Right renal pelvis (tissue), 4 donors: ENCODE measurements around the gene PAM. TPM values are rescaled to one million over a fixed set of nuclear protein-coding genes. Genes with fewer than 3 reads are reported as not detected.
"Not testable (repeated sequence)": the region's sequence is repeated elsewhere in the genome, so short reads cannot be mapped to it uniquely, and the experiment has no call there.

Experiments used
- DNase-seq, 4 donors: peaks; one replicate each; pipeline ENCODE4 v3.0.0-alpha.2; 2013; ENCODE audit warnings: low read depth in 4 of 4, low spot score in 3 of 4, missing footprints in 1 of 4
- polyA plus RNA-seq, 4 donors: library from polyadenylated mRNA; unstranded; fragments of 120-200 nt; gene quantifications; one replicate each; pipeline ENCODE4 v1.2.1, GENCODE V29; 2013; ENCODE audit not compliant: insufficient read length in 4 of 4

Gene PAM
- polyA plus RNA-seq, 4 donors, result 221 to 266 (median 244) TPM

DNA sequence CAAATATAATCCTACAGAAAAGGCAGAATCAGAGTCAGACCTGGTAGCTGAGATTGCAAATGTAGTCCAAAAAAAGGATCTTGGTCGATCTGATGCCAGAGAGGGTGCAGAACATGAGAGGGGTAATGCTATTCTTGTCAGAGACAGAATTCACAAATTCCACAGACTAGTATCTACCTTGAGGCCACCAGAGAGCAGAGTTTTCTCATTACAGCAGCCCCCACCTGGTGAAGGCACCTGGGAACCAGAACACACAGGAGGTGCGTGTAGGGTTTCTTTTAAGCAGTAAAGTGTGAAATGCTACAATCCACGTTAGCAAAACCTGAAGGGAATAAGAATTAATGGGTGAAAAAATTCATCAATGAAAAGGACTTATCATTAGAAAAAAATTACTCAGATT, 219.1 kb downstream of the PAM start:
- no peak for DNase-seq

DNA sequence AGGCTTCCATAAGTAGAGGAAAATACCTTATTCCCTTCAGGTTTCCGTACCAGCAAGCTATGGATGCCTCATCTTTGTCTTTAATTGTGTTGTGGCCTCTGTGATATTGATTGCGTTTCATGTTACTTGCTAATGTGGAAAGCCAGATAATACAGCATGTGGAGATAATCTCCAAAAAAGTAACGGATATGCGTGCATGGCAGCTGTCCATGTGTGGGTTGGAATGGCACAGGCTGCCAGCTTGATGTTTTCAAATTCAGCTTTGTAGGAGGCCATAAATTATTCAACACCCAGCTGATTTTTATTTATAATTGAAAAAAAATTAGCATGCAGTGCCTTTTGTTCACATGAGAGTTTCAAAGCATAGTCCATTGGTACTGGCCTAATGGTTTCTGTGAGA, 219.9 kb downstream of the PAM start:
- no peak for DNase-seq

DNA sequence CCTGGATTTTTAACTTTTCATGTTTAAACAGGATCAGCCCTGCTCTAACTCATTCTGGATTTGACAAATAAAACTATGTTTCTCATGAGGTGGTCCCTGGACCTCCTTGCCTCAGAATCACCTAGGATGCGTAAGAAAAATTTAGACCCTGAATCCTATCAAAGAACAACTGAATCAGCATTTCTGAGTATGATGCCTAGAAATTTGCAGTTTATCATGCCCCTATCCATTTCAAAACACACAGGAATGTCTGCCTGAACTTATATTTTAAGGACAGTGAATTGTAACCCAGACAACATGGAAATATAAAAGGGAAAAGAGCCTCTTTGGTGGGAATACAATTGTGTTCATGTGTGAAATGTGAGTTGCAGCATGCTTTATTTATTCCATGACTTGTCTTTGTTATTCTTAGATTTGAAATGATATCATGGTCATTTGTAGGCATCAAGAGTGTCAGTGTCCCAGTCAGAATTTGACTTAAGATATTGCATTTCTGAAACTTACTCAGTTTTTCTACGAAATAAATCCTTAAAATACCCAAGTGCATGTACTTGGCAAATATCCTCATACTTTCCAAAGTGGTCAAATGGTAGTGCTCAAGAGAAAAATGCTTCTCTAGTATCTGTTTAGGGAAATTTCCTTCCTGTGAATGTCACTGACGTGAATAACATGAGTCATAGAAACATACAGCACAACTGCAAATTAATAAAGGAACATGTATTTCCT, 220.5 kb downstream of the PAM start:
- DNase-seq, result no peak

DNA sequence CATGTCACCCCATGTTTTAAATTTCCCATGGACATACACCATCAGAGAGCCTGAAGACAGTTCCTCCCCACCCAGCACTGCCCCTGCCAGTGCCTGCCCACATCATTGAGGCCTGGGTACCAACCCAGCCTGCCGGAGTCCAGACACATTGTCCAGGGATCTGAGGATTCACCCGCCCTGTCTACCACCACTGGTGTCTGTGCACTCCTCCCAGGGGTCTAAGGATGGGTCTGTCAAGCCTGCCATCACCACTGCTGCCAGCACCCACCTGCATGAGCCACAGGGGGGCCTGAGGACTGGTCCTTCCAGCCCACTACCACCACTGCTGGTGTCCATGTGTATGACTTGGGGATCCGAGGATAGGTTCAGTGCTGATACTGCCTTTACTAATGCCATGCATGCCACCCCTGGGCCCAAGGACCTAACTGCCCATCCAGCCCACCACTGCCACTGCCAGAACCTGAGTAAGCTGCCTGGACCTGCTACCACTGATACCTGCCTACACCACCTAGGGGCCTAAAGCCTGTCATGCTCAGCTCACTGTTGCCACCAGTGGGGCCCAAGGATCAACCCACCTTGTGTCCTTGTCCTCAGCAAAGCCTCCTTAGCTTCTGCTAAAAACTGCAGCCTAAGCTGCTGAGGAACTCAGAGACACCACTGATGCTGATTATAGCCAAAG, 227.0 kb downstream of the PAM start:
- DNase-seq, result no peak

DNA sequence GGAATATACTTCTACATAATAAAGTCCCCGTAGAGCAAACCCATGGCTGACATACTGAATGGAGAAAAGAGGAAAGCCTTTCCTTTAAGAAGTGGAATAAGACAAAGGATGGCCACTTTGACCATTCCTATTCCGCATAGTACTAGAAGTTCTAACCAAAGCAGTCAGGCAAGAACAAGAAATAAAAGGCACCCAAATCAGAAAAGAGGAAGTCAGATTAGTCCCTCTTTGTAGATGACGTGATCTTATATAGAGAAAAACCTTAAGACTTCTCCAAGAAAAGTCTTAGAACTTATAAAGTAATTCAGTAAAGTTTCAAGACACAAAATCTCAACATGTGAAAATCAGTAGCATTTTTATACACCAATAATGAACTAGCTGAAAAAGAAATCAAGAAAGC, 231.0 kb downstream of the PAM start:
- DNase-seq, result no peak

DNA sequence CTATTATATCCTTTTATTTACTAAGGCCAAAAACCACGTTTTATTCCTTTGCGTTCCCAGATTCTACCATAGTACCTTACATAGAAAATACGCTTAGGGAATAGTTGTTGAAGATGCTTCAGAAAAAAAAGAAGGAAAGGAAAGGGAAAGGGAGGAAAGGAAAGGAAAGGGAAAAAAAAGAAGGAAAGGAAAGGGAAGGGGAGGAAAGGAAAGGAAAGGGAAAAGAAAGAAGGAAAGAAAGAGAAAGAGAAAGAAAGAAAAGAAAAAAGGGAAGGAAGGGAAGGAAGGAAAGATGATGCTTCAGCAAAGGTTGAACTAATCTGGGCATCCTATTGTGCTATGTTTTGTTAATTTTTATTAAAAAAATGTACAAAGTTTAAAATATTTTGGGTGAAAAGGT, 233.4 kb downstream of the PAM start:
- no peak for DNase-seq

DNA sequence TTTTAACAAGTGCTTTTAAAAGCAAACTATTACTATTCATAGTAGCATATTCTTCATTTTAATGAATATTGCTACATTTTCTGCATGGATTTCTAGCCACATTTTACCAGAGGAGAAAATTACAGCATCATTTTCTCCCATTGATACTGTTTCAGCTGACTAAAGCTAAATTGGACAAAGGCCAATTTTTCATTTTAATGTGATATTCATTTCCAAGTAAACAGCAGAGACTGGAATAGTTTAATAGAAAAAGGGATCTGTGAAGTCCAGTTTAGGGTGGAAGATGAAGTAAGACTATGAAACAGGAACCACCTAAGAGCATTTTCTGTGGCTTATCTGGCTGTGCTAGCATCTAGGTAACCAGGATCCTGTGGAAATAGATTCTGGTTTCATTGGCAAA, 236.7 kb downstream of the PAM start:
- no peak for DNase-seq

DNA sequence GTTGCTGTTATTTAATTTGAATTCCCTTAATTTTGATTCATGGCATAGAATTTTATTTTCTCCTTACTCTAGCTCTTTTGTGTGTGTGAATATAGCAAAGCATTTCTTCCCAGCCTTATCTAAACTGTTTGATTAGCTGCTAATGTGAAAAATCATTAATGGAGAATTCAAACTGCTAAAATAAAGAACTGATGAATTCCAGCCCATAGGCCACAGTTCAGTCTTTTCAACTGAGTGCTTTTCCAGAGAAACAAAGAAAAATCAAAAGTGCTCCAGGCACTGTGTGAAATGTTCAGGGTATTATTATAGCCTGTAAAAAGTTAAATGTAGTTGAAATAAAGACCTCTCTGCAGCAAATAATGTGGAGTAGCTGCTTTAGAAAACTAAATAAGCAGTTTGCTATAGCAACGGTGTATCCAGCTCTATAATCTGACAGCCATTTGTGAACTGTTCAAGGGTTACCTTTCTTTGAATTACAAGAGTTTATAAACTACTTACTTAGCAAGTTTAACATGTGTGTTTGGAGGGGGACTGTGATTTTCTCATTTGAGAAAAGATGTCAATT, 241.0 kb downstream of the PAM start:
- DNase-seq, result no peak

DNA sequence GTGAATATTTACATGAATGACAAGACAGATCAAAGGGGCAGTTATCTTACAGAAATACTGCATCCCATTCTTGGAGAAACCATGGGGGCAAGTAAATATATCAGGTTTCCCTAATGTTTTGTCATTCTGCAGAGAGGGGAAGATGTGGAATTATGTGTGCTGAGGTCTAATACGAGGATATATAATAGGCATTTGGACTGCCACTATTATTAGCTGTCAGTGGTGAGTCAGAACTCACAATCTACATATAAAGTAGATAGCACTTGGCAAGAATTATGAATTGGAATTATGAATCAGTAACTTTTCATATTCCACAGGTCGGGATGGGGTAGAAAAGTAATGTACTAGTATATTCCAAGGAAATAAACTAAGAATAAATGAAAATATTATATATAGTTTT, 243.1 kb downstream of the PAM start:
- no peak for DNase-seq

DNA sequence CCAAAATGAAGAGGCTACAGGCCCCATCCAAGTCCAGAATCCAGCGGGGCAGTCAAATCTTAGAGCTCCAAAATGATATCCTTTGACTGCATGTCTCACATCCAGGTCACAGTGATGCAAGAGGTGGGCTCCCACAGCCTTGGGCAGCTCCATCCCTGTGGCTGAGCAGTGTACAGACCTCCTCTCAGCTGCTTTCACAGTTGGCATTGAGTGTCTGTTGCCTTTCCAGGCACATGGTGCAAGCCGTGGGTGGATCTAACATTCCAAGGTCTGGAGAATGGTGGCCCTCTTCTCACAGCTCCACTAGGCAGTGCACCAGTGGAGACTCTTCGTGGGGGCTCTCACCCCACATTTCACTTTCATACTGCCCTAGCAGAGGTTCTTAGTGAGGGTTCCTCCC, 244.1 kb downstream of the PAM start:
- DNase-seq, result no peak

DNA sequence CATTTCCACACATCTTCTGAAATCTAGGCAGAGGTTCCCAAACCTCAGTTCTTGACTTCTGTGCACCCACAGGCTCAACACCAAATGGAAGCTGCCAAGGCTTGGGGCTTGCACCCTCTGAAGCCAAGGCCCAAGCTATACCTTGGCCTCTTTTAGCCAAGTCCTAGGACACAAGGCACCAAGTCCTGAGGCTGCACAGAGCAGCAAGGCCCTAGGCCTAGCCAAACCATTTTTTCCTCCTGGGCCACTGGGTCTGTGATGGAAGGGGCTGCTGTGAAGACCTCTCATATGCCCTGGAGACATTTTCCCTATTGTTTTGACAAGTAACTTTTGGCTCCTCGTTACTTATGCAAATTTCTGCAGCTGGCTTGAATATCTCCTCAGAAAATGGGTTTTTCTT, 244.5 kb downstream of the PAM start:
- DNase-seq, result not testable (repeated sequence)

DNA sequence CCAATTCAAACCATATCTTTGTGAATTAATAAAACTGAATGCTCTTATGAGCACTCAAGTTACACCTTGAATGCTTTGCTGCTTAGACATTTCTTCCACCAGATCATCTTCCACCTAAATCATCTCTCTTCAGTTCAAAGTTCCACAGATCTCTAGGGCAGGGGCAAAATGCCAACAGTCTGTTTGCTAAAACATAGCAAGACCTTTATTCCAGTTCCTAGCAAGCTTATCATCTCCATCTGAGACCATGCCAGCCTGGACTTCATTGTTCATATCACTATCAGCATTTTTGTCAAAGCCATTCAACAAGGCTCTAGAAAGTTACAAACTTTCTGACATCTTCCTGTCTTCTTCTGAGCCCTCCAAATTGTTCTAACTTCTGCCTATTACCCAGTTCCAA, 245.0 kb downstream of the PAM start:
- DNase-seq, result no peak

DNA sequence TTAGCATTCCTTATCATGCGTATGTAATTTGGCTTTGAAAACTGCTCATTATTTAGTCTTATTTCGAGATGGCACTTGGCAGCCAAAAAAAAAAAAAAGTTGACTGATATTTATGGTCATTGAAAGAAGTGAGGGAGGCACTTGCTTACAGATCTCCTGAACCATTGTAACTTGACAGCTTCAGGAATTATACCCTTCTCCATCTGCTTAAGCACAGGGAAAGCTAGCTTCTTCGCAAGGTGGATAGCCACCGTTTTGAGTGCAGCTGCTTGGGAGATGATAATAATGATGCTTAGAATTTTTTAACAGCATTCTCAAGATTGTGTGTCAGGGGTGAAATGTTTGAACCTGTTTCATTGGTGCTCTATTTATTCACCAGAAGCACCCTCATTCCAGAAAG, 248.8 kb downstream of the PAM start:
- DNase-seq, result no peak

DNA sequence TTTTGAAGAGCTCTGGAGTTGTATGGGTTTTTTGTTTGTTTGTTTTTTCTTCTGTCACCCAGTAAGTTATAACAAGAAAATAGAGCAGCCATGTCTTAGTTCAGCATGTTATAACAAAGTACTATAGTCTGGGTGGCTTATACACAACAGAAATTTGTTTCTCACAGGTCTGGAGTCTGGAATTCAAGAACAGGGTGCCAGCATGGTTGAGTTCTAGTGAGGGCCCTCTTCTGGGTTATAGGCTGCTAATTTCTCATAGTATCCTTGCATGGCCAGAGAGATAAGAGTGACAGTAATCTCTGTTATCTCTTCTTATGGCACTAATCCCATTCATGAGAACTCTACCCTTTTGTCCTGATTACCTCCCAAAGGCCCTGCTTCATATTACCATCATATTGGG, 250.2 kb downstream of the PAM start:
- no peak for DNase-seq

DNA sequence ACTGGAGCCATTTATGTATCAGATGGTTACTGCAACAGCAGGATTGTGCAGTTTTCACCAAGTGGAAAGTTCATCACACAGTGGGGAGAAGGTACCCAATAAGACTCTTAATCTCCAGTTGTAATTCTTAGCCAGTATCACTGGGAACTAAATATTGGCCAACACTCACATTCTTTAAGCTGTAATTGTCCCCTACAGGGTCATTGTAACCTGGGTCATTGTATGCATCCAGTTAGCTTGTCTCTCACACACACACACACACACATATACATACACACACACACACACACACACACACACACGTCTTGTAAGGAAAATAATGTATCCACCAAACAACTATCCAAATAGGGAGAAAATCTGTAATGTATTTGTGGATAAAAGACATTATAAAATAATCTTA, 251.8 kb downstream of the PAM start:
- no peak for DNase-seq

DNA sequence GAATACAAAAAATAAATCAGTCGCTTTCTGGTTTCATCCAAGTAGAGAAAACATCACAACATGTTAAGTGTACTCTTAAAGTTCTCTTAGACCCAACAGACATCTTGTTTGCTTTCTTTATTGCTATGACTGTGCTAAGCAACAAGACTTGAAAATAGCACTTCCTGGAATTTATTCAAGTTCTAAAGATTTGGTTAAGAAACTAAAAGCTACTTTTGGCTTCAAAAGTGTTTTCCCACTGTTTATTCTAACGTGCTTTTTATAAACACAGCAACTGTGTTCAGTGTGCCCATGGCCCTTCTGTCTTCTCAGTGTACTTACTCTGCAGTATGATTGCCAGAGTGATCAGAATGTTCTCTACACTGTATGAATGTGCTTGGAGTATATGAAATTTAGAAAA, 255.1 kb downstream of the PAM start:
- no peak for DNase-seq

DNA sequence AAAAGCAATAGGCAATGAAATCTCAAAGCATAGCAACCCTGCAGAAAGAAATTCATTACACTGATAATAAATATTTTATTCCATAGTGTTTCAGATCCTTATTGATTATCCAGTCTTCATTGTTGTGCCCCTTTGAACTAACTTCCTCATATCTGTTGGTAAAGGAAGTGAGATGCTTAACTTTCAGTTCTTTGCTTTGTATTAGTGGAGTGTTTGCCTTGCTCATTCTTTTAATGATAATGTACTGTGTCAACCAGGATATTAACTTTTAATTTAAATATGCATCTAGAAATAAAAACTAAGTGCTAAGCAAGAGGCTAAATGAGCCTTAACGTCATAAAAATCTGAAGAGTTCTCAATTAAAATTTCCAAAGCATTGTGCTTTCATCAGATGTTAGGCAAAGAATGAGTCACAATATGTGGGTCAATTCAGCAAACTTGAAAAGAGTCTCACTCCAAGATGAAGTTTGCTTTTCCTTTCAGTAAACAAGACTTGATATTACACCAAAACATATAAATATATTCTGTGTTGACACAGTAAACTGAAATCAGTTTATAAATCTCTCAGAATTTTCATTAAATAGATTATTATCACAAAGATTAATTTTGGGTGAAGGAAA, 258.9 kb downstream of the PAM start:
- no peak for DNase-seq

DNA sequence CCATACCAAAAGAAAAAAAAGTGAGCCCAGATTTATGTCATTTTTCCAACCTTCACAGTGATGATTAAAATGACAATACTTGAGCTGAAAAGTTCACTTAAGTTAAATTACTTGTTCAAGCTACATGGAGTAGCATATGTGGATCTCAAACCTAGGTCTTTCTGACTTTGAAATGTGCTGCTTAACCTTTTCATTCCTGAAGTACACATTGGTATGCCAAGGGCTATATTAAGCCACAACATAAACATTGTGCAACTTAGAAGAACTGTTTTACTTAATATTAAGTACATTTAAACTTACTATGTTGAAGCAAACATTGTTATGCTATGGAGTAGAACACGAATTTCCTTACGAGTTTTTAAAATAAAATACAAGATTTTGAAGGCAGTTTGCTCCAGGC, 259.9 kb downstream of the PAM start:
- no peak for DNase-seq

DNA sequence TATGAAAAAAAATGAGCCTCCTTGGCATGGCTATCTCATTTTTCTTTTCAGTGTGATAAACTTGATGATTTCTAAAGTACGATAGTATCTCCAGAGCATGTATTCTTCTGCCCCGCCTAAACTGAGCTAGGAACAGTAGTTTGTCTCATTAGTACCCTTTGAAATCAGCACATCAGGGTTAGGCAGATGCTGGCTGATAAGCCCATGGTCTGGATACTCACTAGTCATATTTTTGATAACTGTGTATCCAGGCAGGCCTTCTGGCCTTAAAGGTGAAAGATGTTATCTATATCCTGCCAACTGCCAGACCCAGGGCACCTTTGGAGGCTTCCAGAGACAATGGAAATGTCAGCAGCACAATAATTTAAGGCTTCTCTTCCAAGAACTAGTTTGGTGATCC, 261.1 kb downstream of the PAM start:
- DNase-seq, result no peak

DNA sequence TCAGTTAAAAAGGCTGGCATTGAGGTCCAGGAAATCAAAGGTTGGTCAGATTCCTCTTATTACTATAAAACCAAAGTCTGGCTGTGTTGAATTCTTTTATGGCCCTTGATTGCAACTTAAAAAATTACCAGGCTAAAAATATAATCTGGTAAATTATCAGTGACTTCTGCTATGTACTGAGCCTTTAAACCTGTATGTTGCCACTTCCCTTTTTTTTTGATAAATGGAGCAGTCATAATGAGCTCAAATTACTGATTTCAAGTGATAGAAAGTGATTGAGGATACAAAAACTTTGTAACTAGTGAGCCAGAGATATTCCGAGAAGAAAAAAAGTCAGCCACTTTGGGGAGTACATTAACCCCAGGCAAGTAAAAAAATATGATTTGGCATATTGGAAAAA, 264.7 kb downstream of the PAM start:
- DNase-seq, result no peak

DNA sequence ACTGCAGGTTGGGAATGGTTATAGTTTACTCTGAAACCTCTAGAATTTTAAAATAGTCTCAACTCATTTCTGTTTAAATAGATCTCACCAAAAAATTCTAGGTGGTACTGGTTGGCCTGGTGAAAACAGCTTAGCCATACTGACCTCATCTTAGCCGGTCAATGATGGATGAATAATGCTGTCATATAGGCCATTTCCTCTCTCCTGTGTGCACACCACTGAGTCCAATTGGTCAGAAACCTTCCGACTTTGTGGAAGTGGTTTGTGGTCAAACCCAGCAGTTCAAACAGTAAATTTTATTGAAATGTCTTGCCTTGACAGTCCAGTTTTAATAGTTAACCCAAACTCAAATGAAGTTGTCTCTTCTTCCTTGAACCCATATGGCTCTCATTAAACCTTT, 266.2 kb downstream of the PAM start:
- no peak for DNase-seq

DNA sequence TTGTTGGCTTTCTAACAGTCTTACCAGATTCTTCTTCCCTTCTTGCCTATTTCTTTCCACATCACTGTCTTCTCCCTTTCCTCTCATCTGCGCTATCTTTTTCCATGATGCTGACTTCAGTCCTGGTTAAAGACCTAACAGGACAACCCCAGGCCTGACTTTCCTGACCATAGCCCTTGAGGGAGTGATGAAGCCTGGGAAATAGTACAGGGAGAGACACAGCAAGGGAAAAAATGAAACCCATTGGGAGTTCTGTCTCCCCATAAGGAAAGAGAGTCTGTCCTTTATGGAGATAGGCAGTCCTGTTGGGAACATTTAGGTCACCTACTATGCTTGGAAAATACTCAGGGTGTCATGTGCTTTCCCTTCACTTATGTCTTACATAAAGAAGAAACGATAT, 272.2 kb downstream of the PAM start:
- no peak for DNase-seq
